Cardiac atrium fibroblast (primary cell): ENCODE data around the gene TEDC2. TPM values are rescaled to one million over a fixed set of nuclear protein-coding genes. Genes with fewer than 3 reads are reported as not detected.

ENCODE experiments used
- total RNA-seq: library from RNA; depleted of rRNA; stranded (reverse); fragments of >200 nt; gene quantifications from 2 replicates; pipeline ENCODE4 v1.2.3, GENCODE V29; 2015

The TEDC2 gene, protein sequence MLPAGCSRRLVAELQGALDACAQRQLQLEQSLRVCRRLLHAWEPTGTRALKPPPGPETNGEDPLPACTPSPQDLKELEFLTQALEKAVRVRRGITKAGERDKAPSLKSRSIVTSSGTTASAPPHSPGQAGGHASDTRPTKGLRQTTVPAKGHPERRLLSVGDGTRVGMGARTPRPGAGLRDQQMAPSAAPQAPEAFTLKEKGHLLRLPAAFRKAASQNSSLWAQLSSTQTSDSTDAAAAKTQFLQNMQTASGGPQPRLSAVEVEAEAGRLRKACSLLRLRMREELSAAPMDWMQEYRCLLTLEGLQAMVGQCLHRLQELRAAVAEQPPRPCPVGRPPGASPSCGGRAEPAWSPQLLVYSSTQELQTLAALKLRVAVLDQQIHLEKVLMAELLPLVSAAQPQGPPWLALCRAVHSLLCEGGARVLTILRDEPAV
- 1.3 and 3.6 TPM in 2 replicates for total RNA-seq

DNA sequence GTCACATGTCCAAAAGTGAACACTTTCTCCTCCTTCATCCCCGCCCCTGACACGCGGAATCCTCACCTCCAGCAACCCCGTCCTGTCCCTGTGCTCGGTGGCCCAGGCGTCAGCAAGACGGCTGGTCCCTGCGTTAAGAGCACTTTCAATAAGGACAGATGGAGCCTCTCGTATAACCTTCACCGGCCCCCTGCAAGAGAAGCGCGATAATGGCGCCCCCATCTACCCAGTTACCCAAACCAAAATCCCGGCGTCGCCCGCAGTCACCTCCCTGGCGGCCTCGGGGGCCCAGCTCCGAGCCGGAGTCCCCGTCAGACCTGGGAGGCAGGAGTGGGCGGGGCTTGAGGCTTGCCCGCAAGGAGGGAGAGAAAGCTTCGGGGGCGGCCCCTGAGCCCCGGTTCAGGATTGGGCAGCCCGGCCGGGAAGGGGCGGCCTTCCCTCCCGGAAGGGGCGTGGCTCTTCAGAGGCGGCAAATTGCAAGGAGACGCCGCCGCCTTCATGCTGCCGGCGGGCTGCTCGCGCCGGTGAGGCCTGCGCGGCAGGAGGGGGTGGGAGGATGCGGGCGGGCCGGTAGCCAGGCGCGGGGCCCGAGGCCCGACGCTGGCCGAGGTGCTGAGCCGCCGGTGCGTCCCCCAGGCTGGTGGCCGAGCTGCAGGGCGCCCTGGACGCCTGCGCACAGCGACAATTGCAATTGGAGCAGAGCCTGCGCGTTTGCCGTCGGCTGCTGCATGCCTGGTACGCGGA, at the start of gene TEDC2:
TSS of gene TEDC2 (plus strand) at position 463 of the 744 bp plus-strand sequence. CDS start at position 499, 36 bp downstream.

DNA sequence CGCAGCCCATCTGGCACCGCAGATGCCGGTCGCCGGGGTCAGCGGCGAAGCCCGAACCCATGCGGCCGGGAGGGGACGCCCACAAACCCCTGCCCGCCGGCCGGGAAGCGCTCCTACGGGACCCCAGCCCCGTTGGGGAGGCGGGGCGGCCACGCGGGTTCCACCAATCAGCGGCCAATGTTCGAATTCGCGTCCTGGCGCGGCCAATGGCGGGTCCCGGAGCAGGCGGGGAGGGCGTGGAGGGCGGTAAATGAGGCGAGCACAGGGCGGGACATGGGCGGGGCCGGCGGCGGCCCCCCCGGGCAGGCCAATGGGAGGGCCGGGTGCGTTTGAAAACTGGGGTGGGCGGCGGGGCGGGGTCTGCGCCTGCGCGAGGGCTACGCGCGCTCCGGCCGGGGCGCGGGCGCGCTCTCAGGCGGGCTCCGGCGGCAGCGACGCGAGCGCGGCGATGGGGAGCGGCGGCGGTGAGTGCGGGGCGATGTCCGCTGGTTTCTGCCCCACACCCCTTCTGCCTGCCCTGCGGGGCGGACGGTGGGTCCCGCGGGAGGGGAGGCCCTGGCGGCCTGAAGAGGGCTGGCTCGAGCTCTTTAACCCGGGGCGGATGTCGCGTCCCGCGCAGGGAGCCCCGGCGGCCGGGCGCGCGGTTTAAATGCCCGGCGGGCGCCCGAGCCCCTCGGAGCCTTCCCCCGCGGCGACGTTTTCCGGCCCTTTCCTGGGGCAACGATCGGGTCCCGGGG, 30.7 kb upstream of the TEDC2 start, which contains the start of gene CCNF:
TSS of gene CCNF (plus strand) at position 414 of the 737 bp plus-strand sequence. CDS start at position 449, 35 bp downstream.

DNA sequence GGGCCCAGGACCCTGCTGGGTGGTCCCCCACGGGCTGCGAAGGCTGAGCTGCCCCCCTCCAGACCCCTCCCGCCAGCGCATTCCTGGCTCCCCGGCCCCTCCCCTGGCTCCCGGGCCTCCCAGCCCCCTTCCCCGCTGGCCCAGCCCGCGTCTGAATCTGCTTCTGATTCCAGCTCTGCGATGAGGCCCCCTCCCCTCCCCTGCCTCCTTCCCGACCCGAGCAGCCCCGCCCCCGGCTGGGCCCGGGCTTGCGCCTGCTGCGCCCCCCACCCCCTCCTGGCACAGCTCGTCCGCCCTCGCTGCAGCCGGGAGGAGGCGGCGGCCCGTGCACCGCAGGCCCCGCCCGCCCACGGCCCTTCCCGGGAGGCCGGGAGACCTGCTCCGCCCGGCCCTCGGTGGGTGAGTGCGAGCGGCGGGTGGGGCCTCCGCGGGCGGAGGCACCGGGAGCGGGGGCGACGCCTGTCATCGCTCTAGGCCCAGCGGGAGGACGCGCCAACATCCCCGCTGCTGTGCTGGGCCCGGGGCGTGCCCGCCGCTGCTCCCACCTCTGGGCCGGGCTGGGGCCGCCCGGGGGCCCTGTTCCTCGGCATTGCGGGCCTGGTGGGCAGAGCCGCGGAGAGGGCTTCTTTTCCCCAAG, 11.2 kb downstream of the TEDC2 start, which contains the start of gene NTN3:
TSS of gene NTN3 (plus strand) at position 282 of the 637 bp plus-strand sequence. CDS start 405 bp downstream, outside the sequence.

DNA sequence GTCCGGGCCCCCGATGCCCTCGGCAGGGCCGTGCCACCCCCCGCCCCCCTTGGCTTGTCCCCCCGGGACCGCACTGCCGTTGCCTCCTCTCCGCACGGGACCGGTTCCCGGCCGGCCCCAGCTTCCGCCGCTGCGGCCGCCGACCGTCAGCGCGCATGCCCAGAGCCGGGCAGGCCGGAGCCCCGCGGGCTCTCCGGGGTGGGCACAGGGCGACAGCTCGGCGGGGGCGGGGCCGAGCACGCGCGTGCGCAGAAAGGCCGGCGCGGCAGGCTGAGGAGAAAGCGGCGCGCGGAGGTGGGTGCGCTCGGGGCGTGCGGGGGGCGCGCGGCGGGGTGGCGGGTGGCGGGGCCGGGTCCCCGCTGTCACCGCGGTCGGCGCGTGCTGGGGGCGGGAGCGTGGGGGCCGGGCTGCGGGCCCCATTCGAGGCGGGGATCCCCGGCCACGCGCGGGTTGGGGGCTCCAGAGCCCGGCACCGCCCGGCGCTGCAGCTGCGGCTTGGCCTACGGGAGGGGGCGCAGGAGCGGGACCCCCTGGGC, 15.0 kb downstream of the TEDC2 start, which contains the start of gene TBC1D24:
TSS of gene TBC1D24 (plus strand) at position 251 of the 536 bp plus-strand sequence. CDS start 21,022 bp downstream, outside the sequence.

DNA sequence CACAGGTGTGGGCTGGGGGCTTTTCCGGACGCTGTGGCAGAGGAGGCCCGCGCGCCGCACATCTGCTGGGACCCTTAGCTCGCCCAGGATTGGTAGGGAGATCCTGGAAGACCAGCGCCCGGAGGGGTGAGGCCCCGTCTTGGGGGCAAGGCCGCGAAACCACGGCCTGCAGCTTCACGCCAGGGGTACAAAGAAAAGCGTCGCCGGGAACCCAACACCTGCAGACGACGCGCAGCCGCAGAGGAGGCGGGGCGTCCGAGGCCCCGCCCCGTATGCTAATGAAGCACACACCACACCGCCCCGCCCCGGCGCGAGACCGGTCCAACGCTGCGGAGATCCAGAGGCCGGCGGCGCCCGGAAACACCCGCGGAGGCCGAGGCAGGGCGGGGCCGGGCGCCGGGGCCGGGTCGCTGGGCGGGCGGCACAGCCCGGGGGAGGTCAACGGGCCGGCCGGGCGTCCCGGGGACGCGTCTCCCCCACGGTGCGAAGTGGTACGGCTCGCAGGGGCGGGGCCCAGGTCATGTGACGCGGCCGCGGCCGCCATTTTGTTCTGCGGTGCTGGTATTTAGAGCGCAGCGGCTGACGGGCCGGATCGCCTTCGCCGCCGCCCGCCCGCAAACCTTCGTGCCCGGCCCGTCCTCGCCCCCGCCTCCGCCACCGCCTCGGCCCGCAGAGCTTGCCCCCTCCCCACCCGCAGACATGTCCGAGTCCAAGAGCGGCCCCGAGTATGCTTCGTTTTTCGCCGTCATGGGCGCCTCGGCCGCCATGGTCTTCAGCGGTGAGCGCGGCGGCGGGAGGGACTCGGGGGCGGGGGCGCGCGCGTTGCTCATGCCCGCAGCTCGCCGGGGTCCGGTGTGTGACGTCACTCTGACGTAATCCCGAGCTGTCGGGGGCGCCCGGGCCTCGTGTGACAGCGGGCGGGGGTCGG, 53.8 kb downstream of the TEDC2 start, which contains the start of gene ATP6V0C:
TSS of gene ATP6V0C (plus strand) at position 548 of the 928 bp plus-strand sequence. CDS start at position 700, 152 bp downstream.

Other genes starting within 250 kb of the TEDC2 start
- gene BRICD5, start 249.2 kb upstream of the TEDC2 start, total RNA-seq, result 0.49 and 2.5 TPM in 2 replicates
- 7.6 and 12.6 TPM in 2 replicates for gene PGP, start 245.3 kb upstream of the TEDC2 start, total RNA-seq
- gene E4F1, start 236.5 kb upstream of the TEDC2 start, total RNA-seq, result 19.9 and 34.7 TPM in 2 replicates
- 1.1 and 2.2 TPM in 2 replicates for gene DNASE1L2, start 223.7 kb upstream of the TEDC2 start, total RNA-seq
- gene ECI1, start 208.5 kb upstream of the TEDC2 start, total RNA-seq, result 48.2 and 50.4 TPM in 2 replicates
- gene RNPS1, start 192.0 kb upstream of the TEDC2 start, total RNA-seq, result 125 and 144 TPM in 2 replicates
- gene ABCA3, start 119.4 kb upstream of the TEDC2 start, total RNA-seq, result 1.4 and 2.9 TPM in 2 replicates
- 9.0 and 11.2 TPM in 2 replicates for gene CCNF, start 30.7 kb upstream of the TEDC2 start, total RNA-seq
- gene NTN3, start 11.2 kb downstream of the TEDC2 start, total RNA-seq, result not detected in 2 replicates
- 7.4 and 9.9 TPM in 2 replicates for gene TBC1D24, start 15.0 kb downstream of the TEDC2 start, total RNA-seq
- 53.5 and 59.2 TPM in 2 replicates for gene ATP6V0C, start 53.8 kb downstream of the TEDC2 start, total RNA-seq
- gene AMDHD2, start 60.3 kb downstream of the TEDC2 start, total RNA-seq, result 31.8 and 40.5 TPM in 2 replicates
- not detected in 2 replicates for gene CEMP1, start 71.3 kb downstream of the TEDC2 start, total RNA-seq
- 11.7 and 15.4 TPM in 2 replicates for gene PDPK1, start 77.9 kb downstream of the TEDC2 start, total RNA-seq
- gene KCTD5, start 222.4 kb downstream of the TEDC2 start, total RNA-seq, result 29.1 and 33.0 TPM in 2 replicates